Smooth muscle cell (in vitro differentiated cells): ENCODE results near the gene DMBX1. TPM values are rescaled to one million over a fixed set of nuclear protein-coding genes. Genes with fewer than 3 reads are reported as not detected.

Experiments
- DNase-seq: peaks from one replicate; lab custom pipeline; 2025; ENCODE audit not compliant: unreplicated experiment; lab: John Stamatoyannopoulos, UW
- H2AFZ ChIP-seq: fragments of 200-600 bp; sonication (generic); 2 replicates; pipeline ENCODE4 v1.6.0; 2016; ENCODE audit warnings: antibody characterized with exemption, low read depth, mild to moderate bottlenecking
- H3F3A ChIP-seq: fragments of 200-600 bp; sonication (generic); 2 replicates; pipeline ENCODE4 v1.6.0; 2017; ENCODE audit warnings: antibody characterized with exemption, low read depth
- H3K27ac ChIP-seq: fragments of 200-600 bp; sonication (generic); 2 replicates; pipeline ENCODE4 v1.5.1; 2016; ENCODE audit warnings: low read depth, mild to moderate bottlenecking
- H3K27me3 ChIP-seq: fragments of 200-600 bp; sonication (generic); 2 replicates; pipeline ENCODE4 v1.6.1; 2016; ENCODE audit warnings: low read depth, mild to moderate bottlenecking
- H3K36me3 ChIP-seq: fragments of 200-600 bp; sonication (generic); 2 replicates; pipeline ENCODE4 v1.5.1; 2016; ENCODE audit warnings: low read depth
- H3K4me1 ChIP-seq: fragments of 200-600 bp; sonication (generic); 2 replicates; pipeline ENCODE4 v1.5.1; 2016; ENCODE audit warnings: low read depth
- H3K4me2 ChIP-seq: fragments of 200-600 bp; sonication (generic); 2 replicates; pipeline ENCODE4 v1.6.0; 2016; ENCODE audit warnings: mild to moderate bottlenecking
- H3K4me3 ChIP-seq: fragments of 200-600 bp; sonication (generic); 2 replicates; pipeline ENCODE4 v1.5.1; 2016; ENCODE audit warnings: mild to moderate bottlenecking
- H3K79me2 ChIP-seq: fragments of 200-600 bp; sonication (generic); 2 replicates; pipeline ENCODE4 v1.6.0; 2016; ENCODE audit warnings: low read depth, mild to moderate bottlenecking
- H3K9ac ChIP-seq: fragments of 200-600 bp; sonication (generic); 2 replicates; pipeline ENCODE4 v1.6.0; 2016; ENCODE audit warnings: low read depth
- H3K9me3 ChIP-seq: fragments of 200-600 bp; sonication (generic); replicated peaks from 2 replicates; pipeline ENCODE4 v1.5.1; 2016; ENCODE audit warnings: low read depth
- H4K20me1 ChIP-seq: fragments of 200-600 bp; sonication (generic); 2 replicates; pipeline ENCODE4 v1.6.0; 2016; ENCODE audit warnings: low read depth
- WGBS: methylation state at CpG from one replicate; pipeline ENCODE4 v1.1.7; 2016; ENCODE audit warnings: low lambda C conversion rate; 5-methylcytosine and 5-hydroxymethylcytosine counted together
- polyA plus RNA-seq: library from polyadenylated mRNA; unstranded; fragments of >200 nt; fragmentation: Nextera tagmentation; extraction: Ambion mirVana; gene quantifications from 2 replicates; pipeline ENCODE4 v1.2.1, GENCODE V29; 2016
- total RNA-seq: library from RNA; depleted of rRNA; stranded (reverse); fragments of >200 nt; gene quantifications from 2 replicates; pipeline ENCODE4 v1.2.3, GENCODE V29; 2014
- TF ChIP-seq, protein P1 (sequence below): fragments of 200-600 bp; sonication (generic); IDR thresholded peaks from 2 replicates; pipeline ENCODE4 v1.5.1; 2017; ENCODE audit warnings: borderline replicate concordance, mild to moderate bottlenecking, antibody characterized with exemption; ENCODE audit not compliant: insufficient read depth, poor library complexity, severe bottlenecking

Gene DMBX1
- total and polyA plus RNA-seq, 2 experiments from 2014 or later: not detected

DNA sequence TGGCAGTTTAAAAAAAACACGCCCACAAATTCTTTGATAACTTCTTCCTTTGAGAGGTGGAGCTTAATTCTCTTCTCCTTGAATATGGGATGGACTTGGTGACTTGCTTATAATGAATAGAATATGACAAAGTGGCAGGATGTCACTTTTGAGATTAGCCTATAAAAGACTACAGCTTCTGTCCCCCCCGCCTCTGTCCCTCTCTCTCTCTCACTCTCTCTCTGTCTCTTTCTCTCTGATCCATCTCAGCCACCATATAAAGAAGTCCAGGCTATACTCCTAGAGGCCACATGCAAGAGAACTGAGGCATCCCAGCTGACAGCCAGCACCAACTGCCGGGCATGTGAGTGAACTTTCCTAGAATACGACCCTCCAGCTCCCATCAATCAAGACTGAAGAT, 7.7 kb upstream of the DMBX1 start:
- no peaks in the 10 kb centered on the region for H3K36me3 ChIP-seq
- no peak overlapping the region for H3K9ac ChIP-seq
- no peak overlapping the region for H3K4me3 ChIP-seq
- no peaks in the 10 kb centered on the region for H3F3A ChIP-seq
- peaks cover 67% of the 10 kb centered on the region for H3K27me3 ChIP-seq
- H3K4me1 ChIP-seq: peaks cover 18% of the 10 kb centered on the region
- no peaks in the 10 kb centered on the region for H3K9me3 ChIP-seq
- TF ChIP-seq, protein P1, sequence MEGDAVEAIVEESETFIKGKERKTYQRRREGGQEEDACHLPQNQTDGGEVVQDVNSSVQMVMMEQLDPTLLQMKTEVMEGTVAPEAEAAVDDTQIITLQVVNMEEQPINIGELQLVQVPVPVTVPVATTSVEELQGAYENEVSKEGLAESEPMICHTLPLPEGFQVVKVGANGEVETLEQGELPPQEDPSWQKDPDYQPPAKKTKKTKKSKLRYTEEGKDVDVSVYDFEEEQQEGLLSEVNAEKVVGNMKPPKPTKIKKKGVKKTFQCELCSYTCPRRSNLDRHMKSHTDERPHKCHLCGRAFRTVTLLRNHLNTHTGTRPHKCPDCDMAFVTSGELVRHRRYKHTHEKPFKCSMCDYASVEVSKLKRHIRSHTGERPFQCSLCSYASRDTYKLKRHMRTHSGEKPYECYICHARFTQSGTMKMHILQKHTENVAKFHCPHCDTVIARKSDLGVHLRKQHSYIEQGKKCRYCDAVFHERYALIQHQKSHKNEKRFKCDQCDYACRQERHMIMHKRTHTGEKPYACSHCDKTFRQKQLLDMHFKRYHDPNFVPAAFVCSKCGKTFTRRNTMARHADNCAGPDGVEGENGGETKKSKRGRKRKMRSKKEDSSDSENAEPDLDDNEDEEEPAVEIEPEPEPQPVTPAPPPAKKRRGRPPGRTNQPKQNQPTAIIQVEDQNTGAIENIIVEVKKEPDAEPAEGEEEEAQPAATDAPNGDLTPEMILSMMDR: no peak
- DNase-seq: no peak
- no peaks in the 10 kb centered on the region for H3K79me2 ChIP-seq
- WGBS: 81% methylated on average over 4 of the region's 4 CpGs
- H3K27ac ChIP-seq: no peak overlapping the region
- no peak overlapping the region for H3K4me2 ChIP-seq
- H4K20me1 ChIP-seq: no peaks in the 10 kb centered on the region
- H2AFZ ChIP-seq: no peak overlapping the region

DNA sequence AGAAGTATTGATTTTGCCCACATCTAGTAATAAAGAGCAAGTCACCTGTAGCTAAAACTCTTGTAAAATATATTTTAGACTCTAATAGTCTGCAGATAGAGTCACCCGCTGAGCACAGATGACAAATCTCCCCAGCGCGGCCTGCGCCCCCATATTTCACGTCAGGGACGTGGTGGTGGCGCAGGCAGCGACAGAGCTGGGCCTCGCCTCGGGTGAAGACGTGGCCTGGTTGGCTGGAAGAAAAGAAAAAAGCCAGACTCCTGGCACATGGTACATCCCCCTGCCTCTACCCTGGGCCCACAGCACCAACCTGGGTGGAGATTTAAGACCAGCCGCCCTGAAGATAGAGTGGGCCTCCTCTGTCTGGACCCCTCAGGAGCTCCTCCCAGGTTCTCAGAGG, 6.0 kb upstream of the DMBX1 start:
- Histone ChIP-seq H3K9ac (no peak overlapping the region), H3F3A (no peaks in the 10 kb centered on the region), H3K9me3 (no peaks in the 10 kb centered on the region), H4K20me1 (no peaks in the 10 kb centered on the region), H3K79me2 (no peaks in the 10 kb centered on the region), H3K36me3 (no peaks in the 10 kb centered on the region), H2AFZ (no peak overlapping the region), H3K4me3 (no peak overlapping the region), H3K4me1 (peaks cover 32% of the 10 kb centered on the region), H3K4me2 (no peak overlapping the region), H3K27ac (no peak overlapping the region), H3K27me3 (peaks cover 83% of the 10 kb centered on the region)
- DNase-seq: no peak
- 93% methylated on average over 12 of the region's 12 CpGs for WGBS
- TF ChIP-seq, protein P1: no peak

- no peak overlapping the region for H3K4me2 ChIP-seq
- no peak overlapping the region for H3K27ac ChIP-seq
- TF ChIP-seq, protein P1: no peak
- H3K4me3 ChIP-seq: no peak overlapping the region
- H3F3A ChIP-seq: no peaks in the 10 kb centered on the region
- H3K9me3 ChIP-seq: no peaks in the 10 kb centered on the region
- no peak overlapping the region for H3K9ac ChIP-seq
- H3K27me3 ChIP-seq: peaks cover 87% of the 10 kb centered on the region
- H3K4me1 ChIP-seq: peaks cover 43% of the 10 kb centered on the region
- H3K36me3 ChIP-seq: no peaks in the 10 kb centered on the region
- WGBS: 36% methylated on average over 11 of the region's 14 CpGs
- DNase-seq: no peak
- H2AFZ ChIP-seq: no peak overlapping the region
- no peaks in the 10 kb centered on the region for H3K79me2 ChIP-seq
- H4K20me1 ChIP-seq: no peaks in the 10 kb centered on the region
These were observed 4.7 kb upstream of the DMBX1 start for GRCh38 chr1:46484783-46485490.
